Gastroesophageal sphincter (tissue), 4 donors: ENCODE measurements around the gene CFAP100. TPM values are rescaled to one million over a fixed set of nuclear protein-coding genes. Genes with fewer than 3 reads are reported as not detected.

Source experiments
- ATAC-seq: fragments of 150-250 bp; one replicate; pipeline ENCODE4 v1.9.1; 2016; ENCODE audit warnings: mild to moderate bottlenecking, moderate library complexity
- H3K27ac ChIP-seq, 4 donors: fragments of 200-600 bp; sonication (generic) in 3 of 4; 1 replicate in 3 of 4; 2 replicates in 1 of 4; pipeline ENCODE4 v1.5.1; 2016 to 2019
- H3K27me3 ChIP-seq: fragments of 200-600 bp; sonication (generic); one replicate; pipeline ENCODE4 v1.5.1; 2019
- H3K36me3 ChIP-seq, 2 donors: fragments of 200-600 bp; sonication (generic); one replicate each; pipeline ENCODE4 v1.5.1; 2019; ENCODE audit warnings: control low read depth in 1 of 2
- H3K4me1 ChIP-seq, 3 donors: fragments of 200-600 bp; sonication (generic); 1 replicate in 2 of 3; 2 replicates in 1 of 3; pipeline ENCODE4 v1.5.1; 2016 to 2019; ENCODE audit warnings: control low read depth in 2 of 3
- H3K4me3 ChIP-seq, 2 donors: fragments of 200-600 bp; sonication (generic); one replicate each; pipeline ENCODE4 v1.5.1; 2019; ENCODE audit warnings: mild to moderate bottlenecking in 1 of 2, moderate library complexity in 1 of 2
- H3K9me3 ChIP-seq, 3 donors: fragments of 200-600 bp; sonication (generic); one replicate each; pipeline ENCODE4 v1.5.1; 2017 to 2019; ENCODE audit warnings: control low read depth in 2 of 3
- EP300 ChIP-seq: sonication (generic); formaldehyde crosslinking; IDR thresholded peaks from one replicate; pipeline ENCODE4 v1.6.1; 2017; ENCODE audit warnings: antibody characterized with exemption, mild to moderate bottlenecking
- POLR2A ChIP-seq, 2 donors: fragments of 450-650 bp; IDR thresholded peaks; one replicate each; pipeline ENCODE4 v1.6.1; 2017; ENCODE audit warnings: antibody characterized with exemption in 2 of 2, mild to moderate bottlenecking in 2 of 2, moderate library complexity in 1 of 2
- POLR2AphosphoS5 ChIP-seq: sonication (generic); formaldehyde crosslinking; IDR thresholded peaks from one replicate; pipeline ENCODE4 v1.6.1; 2017; ENCODE audit warnings: antibody characterized with exemption
- WGBS, 2 donors: methylation state at CpG; one replicate each; pipeline ENCODE4 v1.1.5; 2018; ENCODE audit warnings: low coverage in 1 of 2; 5-methylcytosine and 5-hydroxymethylcytosine counted together
- total RNA-seq, 4 donors: library from RNA; depleted of rRNA; stranded (reverse); fragments of >200 nt; gene quantifications; one replicate each; pipeline ENCODE4 v1.1.0, GENCODE V29; 2016
- TF ChIP-seq, protein P1 (sequence below), 4 experiments: fragments of 200-600 bp in 2 of 4; fragments of 450-650 bp in 2 of 4; sonication (generic) in 1 of 4; IDR thresholded peaks; one replicate each; pipeline ENCODE4 v1.5.1; 2017 to 2019; ENCODE audit warnings: antibody characterized with exemption in 4 of 4, mild to moderate bottlenecking in 2 of 4, moderate library complexity in 2 of 4

CFAP100 gene
- total RNA-seq, 4 donors from 2014 or later = not detected

DNA sequence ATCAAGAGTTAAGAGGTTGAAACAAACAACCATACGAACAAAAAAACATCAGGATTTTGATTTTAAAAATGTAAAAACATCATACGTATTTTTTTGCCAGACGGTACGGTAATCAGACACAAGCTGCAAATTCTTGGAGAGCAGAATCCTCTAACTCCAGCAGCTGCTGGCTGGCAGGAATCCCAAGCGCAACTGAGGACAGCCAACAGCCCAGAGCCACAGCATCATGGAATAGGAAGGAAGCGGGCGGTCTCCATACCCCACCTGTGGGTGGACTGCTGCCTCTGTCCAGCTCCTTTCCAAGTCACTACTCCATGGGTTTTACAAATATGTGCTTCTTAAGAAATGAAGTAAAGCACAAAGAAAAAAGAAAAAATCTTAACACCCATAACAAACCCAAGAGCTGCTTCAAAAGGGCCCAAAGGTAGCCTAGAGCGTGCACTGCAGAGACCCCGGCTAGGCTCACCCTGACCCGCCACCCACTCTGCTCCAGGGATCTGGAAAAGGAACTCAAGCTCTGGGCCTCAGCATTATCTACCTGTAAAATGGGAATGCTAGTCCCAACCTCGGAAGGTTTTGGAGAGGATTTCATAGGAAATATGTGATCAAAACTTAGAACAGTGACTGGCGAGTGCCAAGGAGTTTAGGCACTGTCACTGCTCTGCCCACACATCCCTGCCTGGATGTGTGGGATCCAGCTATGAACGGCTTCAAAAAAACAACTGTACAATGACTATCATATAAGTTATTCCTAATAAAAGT is 47.6 kb downstream of the CFAP100 start:
- peaks cover 0 to 65% of the 10 kb centered on the region in 2 donors for H3K36me3 ChIP-seq
- no peak overlapping the region for H3K27ac ChIP-seq
- ATAC-seq = no peak
- WGBS, 2 donors = 66 to 85% methylated on average over 7 to 13 of the region's 13 CpGs
- TF ChIP-seq, protein P1, sequence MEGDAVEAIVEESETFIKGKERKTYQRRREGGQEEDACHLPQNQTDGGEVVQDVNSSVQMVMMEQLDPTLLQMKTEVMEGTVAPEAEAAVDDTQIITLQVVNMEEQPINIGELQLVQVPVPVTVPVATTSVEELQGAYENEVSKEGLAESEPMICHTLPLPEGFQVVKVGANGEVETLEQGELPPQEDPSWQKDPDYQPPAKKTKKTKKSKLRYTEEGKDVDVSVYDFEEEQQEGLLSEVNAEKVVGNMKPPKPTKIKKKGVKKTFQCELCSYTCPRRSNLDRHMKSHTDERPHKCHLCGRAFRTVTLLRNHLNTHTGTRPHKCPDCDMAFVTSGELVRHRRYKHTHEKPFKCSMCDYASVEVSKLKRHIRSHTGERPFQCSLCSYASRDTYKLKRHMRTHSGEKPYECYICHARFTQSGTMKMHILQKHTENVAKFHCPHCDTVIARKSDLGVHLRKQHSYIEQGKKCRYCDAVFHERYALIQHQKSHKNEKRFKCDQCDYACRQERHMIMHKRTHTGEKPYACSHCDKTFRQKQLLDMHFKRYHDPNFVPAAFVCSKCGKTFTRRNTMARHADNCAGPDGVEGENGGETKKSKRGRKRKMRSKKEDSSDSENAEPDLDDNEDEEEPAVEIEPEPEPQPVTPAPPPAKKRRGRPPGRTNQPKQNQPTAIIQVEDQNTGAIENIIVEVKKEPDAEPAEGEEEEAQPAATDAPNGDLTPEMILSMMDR (IDR thresholded peaks at IDR 0.05) = no peak
- TF ChIP-seq POLR2AphosphoS5 = no peak
- TF ChIP-seq EP300 = no peak
- no peak for TF ChIP-seq POLR2A (IDR thresholded peaks at IDR 0.05)
- H3K9me3 ChIP-seq = no peaks in the 10 kb centered on the region
- H3K4me3 ChIP-seq = no peak overlapping the region
- H3K4me1 ChIP-seq = peaks cover 0 to 5% (median 0%) of the 10 kb centered on the region in 3 donors
- no peaks in the 10 kb centered on the region for H3K27me3 ChIP-seq

DNA sequence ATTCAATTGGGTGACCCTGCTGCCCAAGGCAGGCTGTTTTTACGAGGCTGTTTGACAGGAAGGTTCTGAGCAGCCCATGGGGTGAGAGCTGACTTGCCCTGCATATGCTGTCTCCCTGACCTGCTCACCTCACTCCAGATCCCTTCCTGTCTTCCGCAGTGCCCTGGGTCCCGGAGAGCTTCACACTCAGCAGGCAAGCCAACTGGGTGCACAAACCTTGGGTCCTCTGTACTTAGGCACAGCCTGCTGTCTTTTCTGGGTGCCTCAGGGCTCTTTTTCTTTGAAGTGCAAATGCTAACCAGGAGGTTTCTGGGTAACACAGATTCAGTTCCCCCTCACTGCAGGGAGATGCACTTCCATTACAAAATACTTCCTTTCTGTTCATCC is 48.1 kb downstream of the CFAP100 start:
- 60 to 100% methylated on average over 1 of the region's 3 CpGs for WGBS, 2 donors

DNA sequence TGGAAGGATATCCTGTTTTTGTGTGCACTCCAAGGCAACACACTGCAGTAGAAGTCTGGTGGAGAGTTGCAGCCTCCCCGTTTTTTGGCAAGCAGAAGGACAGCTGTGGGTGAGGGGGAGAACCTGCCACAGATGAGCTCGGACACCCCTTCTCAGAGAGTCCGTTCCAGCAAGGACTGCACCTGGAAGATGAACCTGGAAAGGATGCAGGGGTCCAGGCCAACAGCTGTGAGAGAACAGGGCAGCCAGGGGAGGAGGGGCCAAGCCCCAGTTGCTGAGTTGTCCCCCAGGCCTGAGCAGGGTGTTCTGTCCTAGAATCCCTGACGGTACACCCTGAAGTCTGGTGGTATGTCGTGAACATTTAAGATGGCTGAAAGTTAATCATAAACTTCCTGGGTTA is 50.8 kb downstream of the CFAP100 start:
- Histone ChIP-seq H3K4me3 (no peak overlapping the region), H3K27me3 (no peaks in the 10 kb centered on the region), H3K36me3 (peaks cover 0 to 58% of the 10 kb centered on the region in 2 donors), H3K27ac (no peak overlapping the region), H3K9me3 (no peaks in the 10 kb centered on the region), H3K4me1 (peaks cover 0 to 18% (median 0%) of the 10 kb centered on the region in 3 donors)
- TF ChIP-seq POLR2A (IDR thresholded peaks at IDR 0.05) = no peak
- TF ChIP-seq EP300 = no peak
- TF ChIP-seq, protein P1 (IDR thresholded peaks at IDR 0.05) = no peak
- TF ChIP-seq POLR2AphosphoS5 = no peak
- no peak for ATAC-seq
- 18% methylated on average over 2 of the region's 5 CpGs; no CpG with 5 or more reads in 1 of the 2 donors for WGBS, 2 donors

More for the DNA sequence above, 48.1 kb downstream of the CFAP100 start:
- no peak overlapping the region for H3K4me3 ChIP-seq
- H3K27ac ChIP-seq = no peak overlapping the region
- TF ChIP-seq, protein P1 (IDR thresholded peaks at IDR 0.05) = no peak
- peaks cover 0 to 59% of the 10 kb centered on the region in 2 donors for H3K36me3 ChIP-seq
- H3K9me3 ChIP-seq = no peaks in the 10 kb centered on the region
- no peaks in the 10 kb centered on the region for H3K27me3 ChIP-seq
- H3K4me1 ChIP-seq = peaks cover 0 to 11% (median 0%) of the 10 kb centered on the region in 3 donors
- no peak for ATAC-seq

DNA sequence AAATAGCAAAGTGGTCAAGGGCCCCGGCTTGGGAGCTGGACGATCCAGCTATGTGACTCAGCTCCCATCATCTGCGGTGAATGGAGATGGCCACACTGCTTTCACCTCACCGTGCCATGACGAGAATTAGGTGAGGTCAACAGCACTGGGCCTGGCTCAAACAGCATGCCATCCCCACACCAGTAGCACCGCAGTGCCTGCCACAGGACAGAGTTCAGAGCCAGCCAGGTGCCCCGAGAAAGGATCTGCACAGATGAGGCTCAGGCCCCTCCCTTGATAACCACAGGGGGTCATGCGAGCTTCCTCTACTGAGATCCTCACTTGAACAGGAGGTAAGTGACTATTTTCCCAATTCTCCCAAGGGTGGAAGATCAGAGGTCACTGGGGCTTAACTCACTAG is 51.6 kb downstream of the CFAP100 start:
- Histone ChIP-seq H3K27me3 (no peaks in the 10 kb centered on the region), H3K9me3 (no peaks in the 10 kb centered on the region), H3K36me3 (peaks cover 0 to 58% of the 10 kb centered on the region in 2 donors), H3K4me1 (peaks cover 0 to 18% (median 0%) of the 10 kb centered on the region in 3 donors), H3K27ac (no peak overlapping the region), H3K4me3 (no peak overlapping the region)
- 98% methylated on average over 5 of the region's 8 CpGs; no CpG with 5 or more reads in 1 of the 2 donors for WGBS, 2 donors
- no peak for ATAC-seq
- TF ChIP-seq POLR2A (IDR thresholded peaks at IDR 0.05) (no peak), EP300 (no peak), POLR2AphosphoS5 (no peak)
- TF ChIP-seq, protein P1 (IDR thresholded peaks at IDR 0.05) = no peak

DNA sequence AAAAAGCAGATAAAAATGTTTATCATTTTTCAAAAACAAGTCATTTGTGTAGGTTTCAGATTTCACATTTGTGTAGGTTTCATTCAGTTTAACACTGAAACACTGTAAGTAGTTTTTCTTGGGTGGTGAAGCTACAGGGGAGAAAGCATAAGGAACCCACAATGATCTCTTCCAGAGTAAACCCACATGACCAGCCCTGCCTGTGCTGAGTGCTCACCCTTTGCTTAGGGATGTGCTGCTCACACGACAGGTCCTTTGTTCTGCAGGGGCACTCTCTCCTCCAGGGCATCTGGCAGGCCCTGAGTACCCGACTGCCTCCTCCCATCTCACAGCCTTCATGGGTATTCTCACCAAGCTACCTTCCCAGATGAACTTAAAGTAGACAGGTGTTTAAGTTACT is 52.1 kb downstream of the CFAP100 start:
- Histone ChIP-seq H3K27me3 (no peaks in the 10 kb centered on the region), H3K27ac (no peak overlapping the region), H3K36me3 (peaks cover 0 to 58% of the 10 kb centered on the region in 2 donors), H3K9me3 (no peaks in the 10 kb centered on the region), H3K4me3 (no peak overlapping the region), H3K4me1 (peaks cover 0 to 18% (median 0%) of the 10 kb centered on the region in 3 donors)
- WGBS, 2 donors = 80 to 83% methylated on average over 1 of the region's 2 CpGs
- no peak for ATAC-seq
- TF ChIP-seq POLR2A (IDR thresholded peaks at IDR 0.05) (no peak), EP300 (no peak), POLR2AphosphoS5 (no peak)
- TF ChIP-seq, protein P1 (IDR thresholded peaks at IDR 0.05) = no peak
